Left lung (tissue), 10 donors: ENCODE measurements around the gene TWIST2. TPM values are rescaled to one million over a fixed set of nuclear protein-coding genes. Genes with fewer than 3 reads are reported as not detected.

Experiments
- ATAC-seq: fragments of 200-7000 bp; cut with Tn5 transposase; one replicate; pipeline ENCODE4 v1.9.1; 2020; ENCODE audit warnings: moderate library complexity
- DNase-seq, 4 donors: peaks; one replicate each; pipeline ENCODE4 v3.0.0-alpha.2; 2013 to 2020
- H3K27ac ChIP-seq, 2 donors: fragments of 200-600 bp; sonication (generic) in 1 of 2; one replicate each; pipeline versions ENCODE4 v1.5.0 to v1.8.0; 2020 to 2021
- H3K27me3 ChIP-seq, 2 donors: fragments of 200-600 bp; sonication (generic) in 1 of 2; one replicate each; pipeline versions ENCODE4 v1.5.0 to v1.8.0; 2020 to 2021
- H3K36me3 ChIP-seq, 2 donors: fragments of 200-600 bp; sonication (generic) in 1 of 2; one replicate each; pipeline versions ENCODE4 v1.5.0 to v1.8.0; 2020 to 2021
- H3K4me1 ChIP-seq, 2 donors: fragments of 200-600 bp; one replicate each; pipeline ENCODE4 v1.8.0; 2021
- H3K4me3 ChIP-seq, 2 donors: fragments of 200-600 bp; sonication (generic) in 1 of 2; one replicate each; pipeline versions ENCODE4 v1.5.0 to v1.8.0; 2020 to 2021; ENCODE audit warnings: mild to moderate bottlenecking in 1 of 2
- H3K9me3 ChIP-seq, 2 donors: fragments of 200-600 bp; sonication (generic) in 1 of 2; one replicate each; pipeline versions ENCODE4 v1.5.0 to v1.8.0; 2020 to 2021
- intact Hi-C, 2 donors: fragments of 100-400 bp; cut with DNase I; formaldehyde crosslinking; loops; one replicate each; pipeline versions ENCODE4 v1.11.2 to v1.14.2; 2022
- polyA plus RNA-seq, 6 donors: library from polyadenylated mRNA; unstranded; fragments of 120-200 nt; gene quantifications; one replicate each; pipeline ENCODE4 v1.2.1, GENCODE V29; 2013; ENCODE audit not compliant: insufficient read length in 6 of 6
- total RNA-seq, 2 donors: library from RNA; stranded (reverse); fragmentation: NEBNext Ultra II Directional; extraction: Animal tissue kit (Norgen Biotek cat#: 25700); gene quantifications; one replicate each; pipeline ENCODE4 v1.2.1, GENCODE V29; 2021
- TF ChIP-seq, protein P1 (sequence below), 2 donors: fragments of 200-600 bp; sonication (generic) in 1 of 2; IDR thresholded peaks; one replicate each; pipeline versions ENCODE4 v1.5.0 to v1.8.0; 2021; ENCODE audit warnings: antibody characterized with exemption in 2 of 2
- donor health status: DM: no; HTN: yes; CAD: no.
- donor health status: DM: no; HTN: no; CAD: no.

TWIST2 gene
- total and polyA plus RNA-seq, 8 donors, result 4.0 to 12.8 (median 5.3) TPM

DNA sequence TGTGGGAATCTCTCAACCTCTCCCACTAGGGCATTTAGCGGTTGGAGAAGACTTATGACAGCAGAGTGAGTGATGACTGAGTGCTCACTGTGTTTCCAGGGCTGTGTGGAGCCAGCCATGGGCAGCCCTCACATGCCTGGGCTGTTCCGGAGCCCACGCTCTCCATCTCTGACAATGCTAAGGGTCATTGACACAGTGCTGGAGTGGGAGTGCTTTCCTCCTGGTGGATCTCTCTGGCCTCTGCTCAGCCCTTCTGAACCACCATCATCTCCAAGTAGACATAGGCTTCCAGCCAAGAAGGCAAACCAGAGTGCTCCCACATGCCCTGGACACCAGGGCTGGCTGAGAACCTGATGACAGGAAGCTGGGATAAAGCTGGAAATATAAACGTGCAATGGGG lies 33.1 kb upstream of the TWIST2 start:
- DNase-seq (no peak), ATAC-seq (no peak)
- TF ChIP-seq, protein P1, sequence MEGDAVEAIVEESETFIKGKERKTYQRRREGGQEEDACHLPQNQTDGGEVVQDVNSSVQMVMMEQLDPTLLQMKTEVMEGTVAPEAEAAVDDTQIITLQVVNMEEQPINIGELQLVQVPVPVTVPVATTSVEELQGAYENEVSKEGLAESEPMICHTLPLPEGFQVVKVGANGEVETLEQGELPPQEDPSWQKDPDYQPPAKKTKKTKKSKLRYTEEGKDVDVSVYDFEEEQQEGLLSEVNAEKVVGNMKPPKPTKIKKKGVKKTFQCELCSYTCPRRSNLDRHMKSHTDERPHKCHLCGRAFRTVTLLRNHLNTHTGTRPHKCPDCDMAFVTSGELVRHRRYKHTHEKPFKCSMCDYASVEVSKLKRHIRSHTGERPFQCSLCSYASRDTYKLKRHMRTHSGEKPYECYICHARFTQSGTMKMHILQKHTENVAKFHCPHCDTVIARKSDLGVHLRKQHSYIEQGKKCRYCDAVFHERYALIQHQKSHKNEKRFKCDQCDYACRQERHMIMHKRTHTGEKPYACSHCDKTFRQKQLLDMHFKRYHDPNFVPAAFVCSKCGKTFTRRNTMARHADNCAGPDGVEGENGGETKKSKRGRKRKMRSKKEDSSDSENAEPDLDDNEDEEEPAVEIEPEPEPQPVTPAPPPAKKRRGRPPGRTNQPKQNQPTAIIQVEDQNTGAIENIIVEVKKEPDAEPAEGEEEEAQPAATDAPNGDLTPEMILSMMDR (IDR thresholded peaks at IDR 0.05), result no peak
- Histone ChIP-seq H3K9me3 (no peaks in the 10 kb centered on the region), H3K4me1 (no peaks in the 10 kb centered on the region), H3K36me3 (no peaks in the 10 kb centered on the region), H3K4me3 (no peak overlapping the region), H3K27ac (no peak overlapping the region), H3K27me3 (peaks cover 0 to 36% of the 10 kb centered on the region in 2 donors)
- intact Hi-C loops, result no loop called here

DNA sequence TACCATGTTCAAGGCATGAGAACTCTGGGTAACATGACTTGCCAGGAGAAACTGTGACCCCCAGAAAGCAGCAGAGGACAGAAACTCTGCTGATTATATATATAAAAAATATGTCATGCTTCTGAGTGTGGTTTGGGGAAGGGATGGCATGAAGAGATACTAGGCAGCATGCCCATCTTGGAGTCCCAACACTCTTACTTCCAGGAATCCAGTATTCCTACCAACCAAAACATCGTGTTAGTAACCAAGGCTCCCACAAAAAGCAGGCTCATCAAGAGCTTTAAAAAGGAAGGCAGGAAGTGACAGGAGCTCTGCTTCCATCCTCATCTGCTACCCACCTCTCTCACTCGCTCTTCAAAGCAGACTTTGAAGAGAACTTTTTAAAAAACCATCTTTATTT lies 31.6 kb upstream of the TWIST2 start:
- H3K9me3 ChIP-seq, result no peaks in the 10 kb centered on the region
- no peak for ATAC-seq
- no peaks in the 10 kb centered on the region for H3K4me1 ChIP-seq
- intact Hi-C loops, result no loop called here
- no peak overlapping the region for H3K4me3 ChIP-seq
- no peak for DNase-seq
- H3K36me3 ChIP-seq, result no peaks in the 10 kb centered on the region
- TF ChIP-seq, protein P1 (IDR thresholded peaks at IDR 0.05), result no peak
- H3K27ac ChIP-seq, result no peak overlapping the region
- H3K27me3 ChIP-seq, result peaks cover 0 to 36% of the 10 kb centered on the region in 2 donors

- no peak for ATAC-seq
- peaks cover 0 to 36% of the 10 kb centered on the region in 2 donors for H3K27me3 ChIP-seq
- TF ChIP-seq, protein P1 (IDR thresholded peaks at IDR 0.05), result no peak
These were observed 30.5 kb upstream of the TWIST2 start for GRCh38 chr2:238817382-238817781.

DNA sequence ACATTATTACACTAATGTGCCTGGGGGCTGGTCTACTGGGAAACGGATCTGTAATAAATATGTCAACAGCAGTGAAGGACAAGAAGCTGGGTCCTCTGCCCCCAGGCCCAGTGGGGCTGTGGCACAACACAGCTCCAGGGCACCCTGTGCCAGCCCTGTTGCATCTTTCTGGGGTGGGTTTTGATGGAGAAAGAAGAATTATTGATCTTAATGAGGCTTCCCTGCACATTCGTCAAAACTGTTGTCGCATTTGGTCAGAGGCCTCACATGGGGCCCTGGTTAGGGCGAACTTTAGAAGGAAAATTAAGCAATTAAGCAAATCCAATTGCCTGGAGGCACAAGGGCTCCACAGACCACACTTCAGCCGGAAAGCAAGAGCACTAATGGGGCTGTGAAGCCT lies 30.0 kb upstream of the TWIST2 start:
- H3K4me3 ChIP-seq, result no peak overlapping the region
- no peaks in the 10 kb centered on the region for H3K9me3 ChIP-seq
- H3K36me3 ChIP-seq, result no peaks in the 10 kb centered on the region
- intact Hi-C loops, result no loop called here
- TF ChIP-seq, protein P1 (IDR thresholded peaks at IDR 0.05), result no peak
- ATAC-seq (no peak), DNase-seq (no peak)
- H3K27me3 ChIP-seq, result peaks cover 0 to 36% of the 10 kb centered on the region in 2 donors
- no peak overlapping the region for H3K27ac ChIP-seq
- no peaks in the 10 kb centered on the region for H3K4me1 ChIP-seq

More at GRCh38 chr2:238817382-238817781, 30.5 kb upstream of the TWIST2 start:
- no peak overlapping the region for H3K4me3 ChIP-seq
- H3K36me3 ChIP-seq, result no peaks in the 10 kb centered on the region
- no peaks in the 10 kb centered on the region for H3K9me3 ChIP-seq
- no peak overlapping the region for H3K27ac ChIP-seq
- intact Hi-C loops, result no loop called here
- DNase-seq, result no peak
- no peaks in the 10 kb centered on the region for H3K4me1 ChIP-seq

GRCh38 chr2:238818561-238818960 lies 29.3 kb upstream of the TWIST2 start:
- H3K9me3 ChIP-seq, result no peaks in the 10 kb centered on the region
- DNase-seq (no peak), ATAC-seq (no peak)
- intact Hi-C loops, result no loop called here
- no peaks in the 10 kb centered on the region for H3K4me1 ChIP-seq
- no peak overlapping the region for H3K4me3 ChIP-seq
- TF ChIP-seq, protein P1 (IDR thresholded peaks at IDR 0.05), result no peak
- no peak overlapping the region for H3K27ac ChIP-seq
- H3K27me3 ChIP-seq, result peaks cover 0 to 36% of the 10 kb centered on the region in 2 donors
- H3K36me3 ChIP-seq, result no peaks in the 10 kb centered on the region
